Fibroblast of skin of scalp (primary cell): Measurements from ENCODE around the gene UBA1.

Experiments used
- DNase-seq: peaks from one replicate; pipeline ENCODE4 v3.0.0-alpha.2; 2013

The UBA1 gene

DNA sequence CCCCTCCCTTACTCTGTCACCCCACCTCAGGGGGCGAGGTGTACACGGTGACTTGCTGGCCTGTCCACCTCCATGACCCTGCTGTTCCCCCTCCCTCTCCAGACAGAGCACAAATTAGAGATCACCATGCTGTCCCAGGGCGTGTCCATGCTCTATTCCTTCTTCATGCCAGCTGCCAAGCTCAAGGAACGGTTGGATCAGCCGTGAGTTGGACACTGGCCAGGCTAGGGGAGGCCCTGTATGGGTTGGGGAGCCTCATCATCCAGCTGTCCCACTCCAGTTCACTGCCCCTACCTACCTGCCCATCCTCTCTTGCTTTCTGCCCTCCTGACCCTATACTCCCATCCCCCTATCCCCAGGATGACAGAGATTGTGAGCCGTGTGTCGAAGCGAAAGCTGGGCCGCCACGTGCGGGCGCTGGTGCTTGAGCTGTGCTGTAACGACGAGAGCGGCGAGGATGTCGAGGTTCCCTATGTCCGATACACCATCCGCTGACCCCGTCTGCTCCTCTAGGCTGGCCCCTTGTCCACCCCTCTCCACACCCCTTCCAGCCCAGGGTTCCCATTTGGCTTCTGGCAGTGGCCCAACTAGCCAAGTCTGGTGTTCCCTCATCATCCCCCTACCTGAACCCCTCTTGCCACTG is 20.9 kb downstream of the UBA1 start:
- no peak for DNase-seq

DNA sequence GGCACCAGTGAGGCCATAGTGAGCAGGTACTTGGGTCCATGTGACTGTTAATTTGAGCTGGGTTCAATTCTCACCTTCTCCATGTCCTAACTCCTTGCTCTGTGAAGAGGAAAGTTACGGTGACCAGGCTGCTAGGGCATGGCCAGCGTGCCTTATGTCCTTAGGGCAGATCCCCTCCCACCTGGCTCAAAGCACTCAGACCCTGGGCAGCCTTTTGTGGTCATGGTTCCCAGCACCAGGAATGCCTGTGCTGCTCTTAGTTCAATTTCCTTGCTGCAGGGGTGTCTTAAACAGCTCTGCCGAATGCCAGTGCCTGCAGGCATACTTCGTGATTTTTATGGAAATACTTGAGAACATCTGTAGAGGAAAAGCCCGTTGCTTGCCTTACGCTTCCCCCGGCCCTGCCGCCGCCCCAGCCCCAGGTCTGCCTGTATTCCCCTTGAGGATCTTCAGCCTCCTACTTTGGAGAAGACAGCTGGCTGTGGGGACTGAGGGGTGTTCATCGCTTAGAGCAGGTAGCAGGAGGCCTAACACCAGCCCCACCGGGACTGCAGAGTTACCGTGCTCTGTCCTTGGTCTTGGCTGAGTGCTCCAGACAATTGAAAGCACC is 21.8 kb downstream of the UBA1 start:
- DNase-seq, result no peak

DNA sequence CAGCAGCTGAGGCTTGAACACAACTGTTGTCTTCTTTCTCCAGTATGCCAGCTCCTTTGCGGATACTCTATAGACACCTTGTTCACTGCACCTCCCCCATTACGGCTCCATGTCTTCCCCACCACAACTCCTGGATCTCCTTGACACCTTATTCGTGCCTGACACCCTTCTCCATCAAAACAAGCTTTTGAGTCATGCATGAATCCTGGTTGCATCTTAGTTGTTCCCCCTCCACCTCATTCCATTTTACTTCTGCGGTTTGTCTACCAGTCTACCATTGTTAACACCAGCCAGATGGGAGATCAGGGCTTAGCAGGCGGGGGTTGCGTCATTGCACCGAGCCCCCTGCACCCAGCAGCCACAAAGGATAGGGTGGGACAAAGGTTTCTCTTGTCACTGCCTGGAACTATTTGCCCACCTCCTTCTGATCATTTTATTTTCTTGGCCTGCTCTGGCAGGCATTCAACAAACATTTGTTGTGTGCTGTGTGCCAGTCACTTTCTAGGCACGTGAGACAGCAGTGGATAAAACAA is 22.8 kb downstream of the UBA1 start:
- no peak for DNase-seq

DNA sequence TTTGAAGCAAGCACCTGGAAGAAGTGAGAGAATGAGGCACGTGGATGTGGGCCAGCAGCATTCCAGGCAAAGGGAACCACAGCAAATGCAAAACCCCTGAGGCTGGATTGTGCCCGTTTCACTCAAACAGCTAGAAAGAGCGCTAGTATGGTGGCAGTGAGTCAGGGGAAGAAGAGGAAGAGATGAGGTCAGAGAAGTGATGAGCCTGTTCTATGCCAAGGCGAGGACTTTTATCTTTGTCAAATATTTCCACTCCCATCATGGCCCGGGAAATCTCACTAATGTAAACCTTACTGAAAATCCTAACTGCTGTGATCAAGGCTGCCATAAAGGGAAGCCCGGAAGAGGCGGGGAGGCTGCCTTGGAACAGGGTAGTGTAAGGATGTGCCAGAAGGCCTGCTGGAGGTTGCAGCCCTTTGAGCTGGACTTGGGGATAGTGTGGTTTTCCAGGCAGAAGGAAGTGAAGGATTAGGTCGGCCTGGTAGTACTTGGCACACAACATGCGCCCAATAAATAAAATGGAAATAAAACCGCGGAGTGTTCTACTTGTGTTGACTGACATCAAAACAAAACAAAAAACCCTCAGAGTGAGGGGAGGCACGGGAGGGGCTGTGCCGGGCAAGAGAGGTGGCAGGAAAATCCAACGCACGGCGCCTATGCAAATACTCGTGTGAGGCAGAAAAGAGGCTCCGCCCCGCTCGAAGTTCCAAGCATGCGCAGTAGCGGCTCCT is 23.7 kb downstream of the UBA1 start:
- peak; percentile 57 for DNase-seq

DNA sequence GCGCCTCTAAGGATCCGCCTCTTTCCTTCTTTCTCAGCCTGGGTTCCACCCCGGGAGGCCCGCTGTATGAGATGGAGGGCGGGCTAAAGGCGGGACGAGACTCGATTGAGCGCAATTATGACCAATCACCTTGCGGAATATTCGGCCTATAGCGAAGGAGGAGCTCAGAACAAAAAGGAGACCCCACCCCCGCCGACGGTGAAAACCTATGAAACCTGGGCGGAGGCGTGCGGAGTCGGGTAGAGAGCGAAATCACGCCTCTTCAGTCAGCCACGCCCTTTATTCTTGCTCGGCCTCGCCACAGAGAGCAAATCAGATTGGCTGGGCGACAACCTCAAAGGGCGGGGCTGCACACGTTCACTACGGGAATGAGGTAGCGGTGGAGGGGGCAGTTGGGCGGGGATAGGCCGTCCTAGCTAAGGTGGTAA is 24.2 kb downstream of the UBA1 start:
- DNase-seq, result peak; percentile 99

DNA sequence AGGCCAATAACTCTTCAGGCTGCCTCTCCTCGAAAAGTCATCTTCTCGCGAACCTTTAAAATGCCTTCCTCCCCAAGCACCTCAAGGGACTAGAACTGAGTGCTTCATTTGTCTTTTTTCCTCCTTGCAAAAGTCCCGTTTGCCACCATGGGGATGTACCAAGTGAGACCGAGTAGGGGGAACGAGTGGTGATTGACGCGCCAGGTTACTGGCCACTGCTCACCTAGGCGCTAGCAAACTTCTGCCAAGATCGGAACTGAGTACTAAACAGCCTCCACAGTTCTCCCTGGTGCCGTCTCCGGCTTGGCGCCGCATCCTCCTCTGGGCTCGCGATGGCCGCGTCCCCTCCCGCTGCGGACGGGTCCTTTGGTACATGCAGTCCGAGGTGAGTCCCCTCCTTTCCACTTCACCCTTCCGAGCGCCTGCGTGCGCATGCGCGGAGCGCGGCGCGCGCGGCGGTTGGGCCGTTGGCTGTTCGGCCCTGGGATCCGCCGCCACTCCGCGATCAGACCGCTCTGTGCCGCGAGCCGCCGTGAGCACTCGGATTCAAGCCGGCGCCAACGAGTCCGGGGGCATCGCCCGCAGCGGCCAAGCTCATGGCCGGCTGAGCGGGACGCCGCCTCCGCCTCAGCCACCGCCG is 24.8 kb downstream of the UBA1 start, which contains the start of gene CDK16:
Gene CDK16, plus strand, starts transcription at position 402 of the 640 bp plus-strand sequence. CDS start 4,877 bp downstream, outside the sequence.
- peak; percentile 84 for DNase-seq

DNA sequence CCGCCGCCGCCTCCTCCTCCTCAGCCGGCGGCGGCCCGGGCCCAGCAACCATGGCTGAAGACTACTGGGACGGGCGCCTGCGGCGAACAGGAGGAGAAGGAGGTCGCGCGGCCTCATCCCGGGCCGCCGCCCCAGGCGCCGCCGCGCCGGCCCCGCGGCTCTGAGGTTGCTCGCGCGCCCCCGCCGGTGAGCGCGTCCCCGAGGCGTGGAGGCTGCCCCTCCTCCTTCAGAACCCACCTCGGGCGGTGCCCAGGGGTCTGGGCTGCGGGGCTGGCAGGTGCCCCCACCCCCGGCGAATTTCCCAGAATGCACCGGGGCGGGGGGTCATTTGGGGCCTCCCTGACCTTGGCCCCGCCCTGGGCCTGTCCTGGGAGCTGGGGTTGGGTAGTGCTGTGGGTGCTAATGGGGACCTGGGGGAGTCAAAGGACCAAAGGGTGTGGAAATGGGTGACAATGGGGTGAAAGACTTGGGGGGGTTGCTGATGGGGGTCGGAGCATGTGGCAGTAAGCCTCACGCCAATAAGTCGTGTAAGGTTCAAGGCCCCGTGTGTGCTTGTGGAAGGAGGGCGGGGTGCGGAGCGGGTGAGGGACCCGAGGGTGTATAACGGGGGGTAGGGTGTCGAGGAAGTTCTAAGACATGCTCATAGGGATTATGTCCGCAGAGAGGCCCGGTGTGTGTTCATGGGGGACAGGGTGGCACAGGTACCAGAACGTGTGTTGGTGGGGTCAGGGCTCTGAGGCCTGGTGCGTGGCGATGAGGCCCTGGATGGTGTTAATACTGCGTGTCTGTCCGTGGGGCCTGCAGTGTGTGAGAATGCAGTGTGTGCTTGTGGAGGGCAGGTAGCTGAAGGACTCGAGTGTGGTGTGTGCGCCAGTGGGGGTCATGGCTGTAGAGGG is 25.5 kb downstream of the UBA1 start:
- DNase-seq, result peak; percentile 25

DNA sequence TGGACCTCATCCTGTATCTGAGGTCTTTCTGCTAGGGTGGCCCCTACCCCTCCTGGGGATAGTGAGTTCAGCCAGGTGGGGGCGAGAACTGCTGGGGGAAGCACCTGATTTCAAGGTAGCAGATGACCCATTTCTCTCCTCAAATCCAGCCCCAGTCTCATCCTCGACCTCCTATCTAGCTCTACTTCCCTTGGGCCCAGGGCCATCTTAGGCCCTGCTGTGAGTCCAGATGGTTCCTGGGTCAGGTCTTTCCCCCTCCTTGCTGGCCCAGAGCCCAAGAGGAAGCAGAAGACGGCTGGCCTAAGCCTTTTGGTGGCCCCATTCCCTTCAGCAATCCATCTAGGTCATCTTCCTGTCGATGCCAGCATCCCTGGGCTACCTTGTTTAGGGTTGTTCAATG is 28.1 kb downstream of the UBA1 start:
- no peak for DNase-seq

DNA sequence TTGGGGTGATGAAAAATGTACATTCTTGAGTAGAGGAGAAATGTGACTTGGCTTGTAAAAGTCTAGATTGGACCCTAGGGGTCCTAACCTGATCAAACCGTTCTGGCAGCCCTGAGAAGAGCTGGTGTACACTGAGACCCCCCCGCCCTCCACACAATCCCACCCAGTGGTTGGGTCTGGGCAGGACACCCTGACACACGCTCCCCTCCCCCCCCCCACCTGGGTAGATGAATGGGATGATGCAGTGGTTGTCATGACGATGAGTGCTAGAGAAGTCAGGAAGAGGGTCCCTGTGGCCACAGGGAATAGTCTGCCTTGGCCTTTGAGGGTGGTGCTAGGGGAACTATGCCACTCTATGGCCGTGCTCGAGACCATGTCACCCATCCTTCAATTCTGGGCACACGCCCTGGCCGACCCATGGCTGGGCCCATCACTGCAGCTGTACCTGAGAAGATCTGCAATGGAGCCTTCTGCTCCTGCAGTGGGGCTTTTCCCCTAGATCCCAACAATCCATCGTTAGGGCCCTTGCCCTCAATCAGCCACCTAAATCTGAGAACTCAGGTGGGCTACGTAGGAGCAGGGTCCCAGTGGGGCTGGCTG is 29.2 kb downstream of the UBA1 start:
- DNase-seq, result no peak

DNA sequence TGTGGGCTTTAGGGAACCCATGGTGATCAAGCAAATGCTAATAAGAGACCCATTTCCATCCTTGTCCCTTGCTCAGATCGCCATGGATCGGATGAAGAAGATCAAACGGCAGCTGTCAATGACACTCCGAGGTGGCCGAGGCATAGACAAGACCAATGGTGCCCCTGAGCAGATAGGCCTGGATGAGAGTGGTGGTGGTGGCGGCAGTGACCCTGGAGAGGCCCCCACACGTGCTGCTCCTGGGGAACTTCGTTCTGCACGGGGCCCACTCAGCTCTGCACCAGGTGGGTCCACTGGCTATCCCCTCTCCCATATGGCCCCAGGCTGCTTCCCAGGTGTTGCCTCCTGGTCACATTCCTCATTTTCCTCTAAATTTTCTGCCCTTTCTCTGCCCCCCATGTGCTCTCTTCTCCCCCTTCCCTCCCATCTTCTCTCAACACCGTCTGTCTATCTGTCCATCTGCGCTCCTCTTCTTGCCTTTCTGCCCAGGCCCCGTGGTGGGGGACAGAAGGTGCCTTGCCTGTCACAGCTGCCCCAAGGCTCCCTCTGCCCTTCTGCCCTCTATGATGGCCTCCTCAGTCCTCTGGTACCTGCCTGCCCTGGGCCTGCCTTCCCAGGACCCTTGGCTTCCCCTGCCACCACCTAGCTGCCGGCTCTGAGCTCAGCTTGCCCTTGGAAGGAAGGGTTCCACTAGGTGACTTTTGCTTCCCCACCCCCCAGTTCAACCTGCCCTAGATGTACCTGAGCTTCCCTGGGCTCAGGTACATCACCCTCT is 30.0 kb downstream of the UBA1 start:
- DNase-seq, result no peak

DNA sequence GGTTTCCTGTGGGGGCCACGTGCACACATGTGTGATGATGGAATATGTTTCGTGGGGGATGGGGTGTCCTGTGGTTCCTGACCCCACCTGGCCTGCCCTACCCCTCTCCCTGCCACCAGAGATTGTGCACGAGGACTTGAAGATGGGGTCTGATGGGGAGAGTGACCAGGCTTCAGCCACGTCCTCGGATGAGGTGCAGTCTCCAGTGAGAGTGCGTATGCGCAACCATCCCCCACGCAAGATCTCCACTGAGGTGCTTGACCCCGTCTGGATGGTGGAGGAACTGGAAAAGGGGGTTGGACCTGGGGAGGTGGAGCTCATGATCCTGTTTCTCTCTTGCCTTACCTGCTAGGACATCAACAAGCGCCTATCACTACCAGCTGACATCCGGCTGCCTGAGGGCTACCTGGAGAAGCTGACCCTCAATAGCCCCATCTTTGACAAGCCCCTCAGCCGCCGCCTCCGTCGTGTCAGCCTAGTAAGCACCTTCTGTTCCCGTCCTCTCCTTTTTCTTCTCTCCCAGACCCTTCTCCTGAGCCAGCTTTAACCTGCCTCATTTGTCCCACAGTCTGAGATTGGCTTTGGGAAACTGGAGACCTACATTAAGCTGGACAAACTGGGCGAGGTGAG is 30.8 kb downstream of the UBA1 start:
- no peak for DNase-seq

DNA sequence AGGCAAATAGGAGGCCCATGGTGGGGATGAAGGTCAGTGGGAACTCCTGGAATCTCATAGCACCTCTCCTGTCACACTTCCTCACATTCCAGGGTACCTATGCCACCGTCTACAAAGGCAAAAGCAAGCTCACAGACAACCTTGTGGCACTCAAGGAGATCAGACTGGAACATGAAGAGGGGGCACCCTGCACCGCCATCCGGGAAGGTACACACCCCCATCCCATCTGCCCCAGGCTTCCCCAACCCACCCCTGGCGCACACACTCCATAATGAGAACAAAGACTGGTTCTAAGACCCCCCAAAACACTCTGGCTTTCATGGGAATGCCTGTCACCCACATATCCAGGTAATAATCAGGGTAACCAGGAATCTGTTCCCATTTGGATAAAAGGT is 31.3 kb downstream of the UBA1 start:
- no peak for DNase-seq

DNA sequence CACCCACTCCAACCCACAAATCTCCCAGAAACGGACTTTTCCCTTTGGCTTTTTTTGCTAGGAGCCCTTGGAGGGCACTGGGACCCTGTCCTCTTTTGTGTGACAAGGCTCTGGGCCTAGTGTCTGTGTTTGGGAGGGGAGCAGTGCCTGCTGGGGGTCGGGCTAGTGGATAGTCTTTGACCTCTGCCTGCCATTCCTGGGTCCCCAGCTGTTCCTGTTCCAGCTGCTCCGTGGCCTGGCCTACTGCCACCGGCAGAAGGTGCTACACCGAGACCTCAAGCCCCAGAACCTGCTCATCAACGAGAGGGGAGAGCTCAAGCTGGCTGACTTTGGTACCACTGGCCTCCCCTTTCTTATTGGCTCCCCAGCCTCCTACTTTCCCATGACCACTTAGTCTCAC is 32.4 kb downstream of the UBA1 start:
- DNase-seq, result no peak

DNA sequence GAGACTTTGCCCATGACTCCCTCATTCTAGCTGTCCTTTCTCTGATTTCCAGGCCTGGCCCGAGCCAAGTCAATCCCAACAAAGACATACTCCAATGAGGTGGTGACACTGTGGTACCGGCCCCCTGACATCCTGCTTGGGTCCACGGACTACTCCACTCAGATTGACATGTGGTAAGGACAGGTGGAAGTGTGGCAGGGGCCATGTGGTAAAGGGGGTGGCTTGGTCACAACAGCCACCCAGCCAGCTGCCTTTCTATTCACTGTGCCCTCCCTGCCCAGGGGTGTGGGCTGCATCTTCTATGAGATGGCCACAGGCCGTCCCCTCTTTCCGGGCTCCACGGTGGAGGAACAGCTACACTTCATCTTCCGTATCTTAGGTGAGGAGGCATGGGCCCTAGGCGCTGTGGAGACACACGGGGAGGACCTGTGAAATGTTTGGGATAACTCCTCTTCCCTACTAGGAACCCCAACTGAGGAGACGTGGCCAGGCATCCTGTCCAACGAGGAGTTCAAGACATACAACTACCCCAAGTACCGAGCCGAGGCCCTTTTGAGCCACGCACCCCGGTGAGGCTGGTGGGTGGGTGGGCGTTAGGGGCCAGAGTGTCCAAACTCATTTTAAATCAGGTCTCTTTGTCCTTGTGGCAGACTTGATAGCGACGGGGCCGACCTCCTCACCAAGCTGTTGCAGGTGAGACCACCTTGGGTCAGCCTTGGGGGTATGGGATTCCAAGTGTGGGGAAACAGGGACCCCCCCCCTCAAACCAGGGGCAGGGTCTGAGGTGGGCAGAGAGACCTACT is 33.1 kb downstream of the UBA1 start:
- no peak for DNase-seq

DNA sequence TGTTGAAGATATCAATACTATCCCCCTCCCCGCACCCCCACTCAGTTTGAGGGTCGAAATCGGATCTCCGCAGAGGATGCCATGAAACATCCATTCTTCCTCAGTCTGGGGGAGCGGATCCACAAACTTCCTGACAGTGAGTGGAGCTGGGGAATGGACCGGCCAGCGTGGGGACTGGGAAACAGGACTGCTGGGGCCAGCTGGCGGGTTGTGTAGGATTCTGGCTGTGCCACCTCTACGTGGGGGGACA is 33.6 kb downstream of the UBA1 start:
- DNase-seq, result no peak

DNA sequence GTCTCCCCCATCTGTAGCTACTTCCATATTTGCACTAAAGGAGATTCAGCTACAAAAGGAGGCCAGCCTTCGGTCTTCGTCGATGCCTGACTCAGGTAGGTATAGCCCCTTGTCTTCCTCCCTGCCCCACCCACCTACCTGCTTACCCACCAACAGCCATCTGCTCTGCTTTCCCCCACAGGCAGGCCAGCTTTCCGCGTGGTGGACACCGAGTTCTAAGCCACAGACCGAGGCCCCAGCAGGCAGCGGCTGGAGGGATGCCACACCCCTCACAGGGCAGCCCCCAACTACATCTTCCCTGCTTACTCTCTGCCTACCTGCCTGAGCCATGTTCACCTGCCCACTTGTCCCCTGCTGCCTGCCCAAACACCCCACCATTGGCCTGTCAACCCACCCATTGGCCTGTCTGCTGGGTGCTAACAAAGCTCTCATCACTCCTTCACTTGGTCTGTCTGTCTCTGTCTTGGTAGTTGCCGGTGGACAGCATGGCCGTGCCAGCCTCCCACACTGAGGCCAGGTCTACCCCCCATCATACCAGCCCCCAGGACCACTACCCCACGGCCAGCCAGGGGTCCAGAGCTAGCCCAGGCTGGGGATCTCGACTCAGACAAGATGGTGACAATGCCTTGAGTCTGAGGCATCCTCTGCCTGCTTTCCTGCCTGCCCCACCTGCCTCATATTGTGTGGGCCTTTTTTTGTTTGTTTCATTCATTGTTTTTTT is 35.1 kb downstream of the UBA1 start:
- no peak for DNase-seq

DNA sequence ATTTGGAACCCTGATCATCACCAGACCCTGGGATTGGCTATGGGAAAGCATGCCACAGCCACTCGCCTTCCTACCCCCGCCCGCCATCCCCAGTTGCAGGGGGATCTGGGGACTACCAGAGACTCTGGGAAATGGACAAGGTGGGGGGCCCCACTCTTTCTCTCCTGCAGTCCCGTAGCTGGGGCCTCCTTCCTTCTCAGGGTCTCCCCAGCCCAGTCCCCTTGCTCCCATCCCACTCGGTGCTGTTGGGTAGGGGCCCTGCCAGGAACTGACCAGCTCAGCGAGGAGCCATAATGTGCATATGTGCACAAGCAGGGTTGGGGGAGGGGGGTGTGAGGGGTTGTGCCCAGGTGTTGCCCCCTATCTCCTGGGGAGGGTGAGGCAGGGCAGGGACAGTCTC is 35.8 kb downstream of the UBA1 start:
- no peak for DNase-seq

DNA sequence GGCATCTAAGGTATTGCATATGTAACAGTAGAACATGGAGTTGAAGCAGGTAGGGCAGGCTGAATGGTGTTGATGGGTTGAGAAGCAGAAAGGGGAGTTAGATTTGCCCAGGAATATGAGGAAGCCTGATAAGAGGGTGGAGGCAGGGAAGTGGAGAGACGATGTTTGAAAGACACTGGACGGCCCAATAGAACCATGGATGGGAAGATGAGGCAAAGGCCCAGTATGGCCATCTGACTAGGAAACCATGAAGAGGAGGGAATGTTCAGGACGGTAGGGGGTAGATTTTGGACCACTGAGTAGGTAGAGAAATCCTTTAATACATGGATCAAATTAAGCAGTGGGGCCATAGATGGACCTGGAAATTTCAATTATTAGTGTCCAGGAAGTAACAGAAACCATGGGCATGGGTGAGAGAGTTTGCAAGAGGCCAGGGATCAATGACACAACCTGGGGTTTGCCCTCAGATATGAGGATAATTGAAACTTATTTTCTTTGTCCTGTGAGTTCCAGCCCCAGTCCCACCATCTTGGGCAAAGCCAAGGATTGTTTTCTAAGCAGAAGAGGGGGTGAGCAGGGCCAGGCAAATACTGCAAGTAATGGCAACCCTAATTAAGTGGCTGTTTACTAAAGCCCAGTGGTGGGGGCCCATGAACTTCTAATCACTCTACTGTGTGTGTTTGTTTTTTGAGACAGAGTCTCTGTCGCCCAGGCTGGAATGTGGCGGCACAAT is 36.7 kb downstream of the UBA1 start:
- no peak for DNase-seq
